Esophagus squamous epithelium (tissue), 5 donors: ENCODE results near the gene CDCA7L. TPM values are rescaled to one million over a fixed set of nuclear protein-coding genes. Genes with fewer than 3 reads are reported as not detected.
A peak's percentile ranks its signal among the peaks of the same experiment; 100 is the strongest.

Experiments used
- DNase-seq: peaks from one replicate; lab custom pipeline; 2025; lab: John Stamatoyannopoulos, UW
- H3K27ac ChIP-seq, 4 donors: fragments of 200-600 bp; sonication (generic); one replicate each; pipeline ENCODE4 v1.5.1; 2016 to 2019; ENCODE audit warnings: mild to moderate bottlenecking in 1 of 4
- H3K27me3 ChIP-seq, 4 donors: fragments of 200-600 bp; sonication (generic); 1 replicate in 3 of 4; 2 replicates in 1 of 4; pipeline versions ENCODE4 v1.5.1 to v1.6.0; 2017 to 2021; ENCODE audit warnings: antibody characterized with exemption in 1 of 4
- H3K36me3 ChIP-seq, 3 donors: fragments of 200-600 bp; sonication (generic); one replicate each; pipeline ENCODE4 v1.5.1; 2016 to 2019
- H3K4me1 ChIP-seq, 3 donors: fragments of 200-600 bp; sonication (generic); one replicate each; pipeline ENCODE4 v1.5.1; 2017 to 2019
- H3K4me3 ChIP-seq, 4 donors: fragments of 200-600 bp; sonication (generic); 1 replicate in 3 of 4; 2 replicates in 1 of 4; pipeline ENCODE4 v1.5.1; 2016 to 2019; ENCODE audit warnings: mild to moderate bottlenecking in 2 of 4, moderate library complexity in 1 of 4
- H3K9me3 ChIP-seq, 3 donors: fragments of 200-600 bp; sonication (generic); one replicate each; pipeline ENCODE4 v1.5.1; 2016 to 2019
- CTCF ChIP-seq, 6 experiments: fragments of 450-650 bp in 4 of 6; fragments of 200-600 bp in 2 of 6; sonication (generic) in 2 of 6; IDR thresholded peaks; one replicate each; pipeline ENCODE4 v1.5.1; 2016 to 2019; ENCODE audit warnings: antibody characterized with exemption in 6 of 6, mild to moderate bottlenecking in 4 of 6, moderate library complexity in 4 of 6
- POLR2A ChIP-seq, 4 donors: fragments of 450-650 bp; IDR thresholded peaks; one replicate each; pipeline ENCODE4 v1.6.1; 2017; ENCODE audit warnings: antibody characterized with exemption in 4 of 4, mild to moderate bottlenecking in 4 of 4, moderate library complexity in 3 of 4
- WGBS, 2 donors: methylation state at CpG; one replicate each; pipeline ENCODE4 v1.1.5; 2018; 5-methylcytosine and 5-hydroxymethylcytosine counted together
- intact Hi-C: fragments of 100-400 bp; cut with DNase I; formaldehyde crosslinking; loops from one replicate; pipeline ENCODE4 v1.15.0; 2022
- total RNA-seq, 4 donors: library from RNA; depleted of rRNA; stranded (reverse); fragments of >200 nt; gene quantifications; one replicate each; pipeline ENCODE4 v1.1.0, GENCODE V29; 2016
- donor health status: DM: yes; HTN: yes; CAD: no.

The CDCA7L gene
- total RNA-seq, result 10 to 100 TPM in 2 of 4 donors, 1 to 10 TPM in 2; 5.0 to 21.6 (median 12.8) TPM

- H3K4me3 ChIP-seq, result peak within 1 kb of the TSS; percentile 56 to 81 (median 61)
- intact Hi-C loops, result no loop called here
- TF ChIP-seq POLR2A (IDR thresholded peaks at IDR 0.05) (peak in 1 of 4 donors; percentile 64), CTCF (IDR thresholded peaks at IDR 0.05) (no peak)
- H3K27me3 ChIP-seq, result peaks cover 0 to 10% (median 0%) of the 10 kb centered on the region in 4 donors
- H3K9me3 ChIP-seq, result no peaks in the 10 kb centered on the region
- H3K4me1 ChIP-seq, result peaks cover 2 to 58% (median 5%) of the 10 kb centered on the region in 3 donors
- no peaks in the 10 kb centered on the region for H3K36me3 ChIP-seq
- WGBS, 2 donors, result 0 to 1% methylated on average over 2 to 27 of the region's 83 CpGs
- H3K27ac ChIP-seq, result peak within 1 kb of the TSS; percentile 72 to 85 (median 81)
- DNase-seq, result no peak
Observed at GRCh38 chr7:21945454-21946221, at the start of gene CDCA7L. CDCA7L (minus strand) TSS chr7:21945899; CDS start chr7:21945804, 95 bp downstream.

- H3K9me3 ChIP-seq, result no peaks in the 10 kb centered on the region
- 98 to 99% methylated on average over 5 of the region's 5 CpGs for WGBS, 2 donors
Observed at GRCh38 chr7:21986096-21986495, 40.4 kb upstream of the CDCA7L start.

GRCh38 chr7:21984042-21984441, 38.3 kb upstream of the CDCA7L start:
- 63 to 64% methylated on average over 2 of the region's 2 CpGs for WGBS, 2 donors
- TF ChIP-seq CTCF (IDR thresholded peaks at IDR 0.05) (no peak), POLR2A (IDR thresholded peaks at IDR 0.05) (no peak)
- Histone ChIP-seq H3K36me3 (no peaks in the 10 kb centered on the region), H3K9me3 (no peaks in the 10 kb centered on the region), H3K4me3 (no peak overlapping the region), H3K27ac (no peak overlapping the region), H3K4me1 (no peaks in the 10 kb centered on the region), H3K27me3 (no peaks in the 10 kb centered on the region)
- DNase-seq, result no peak
- intact Hi-C loops, result no loop called here

More at GRCh38 chr7:21986096-21986495, 40.4 kb upstream of the CDCA7L start:
- TF ChIP-seq POLR2A (IDR thresholded peaks at IDR 0.05), result no peak
- no peaks in the 10 kb centered on the region for H3K4me1 ChIP-seq
- H3K27me3 ChIP-seq, result peaks cover 0 to 6% (median 0%) of the 10 kb centered on the region in 4 donors
- DNase-seq, result no peak
- no peak overlapping the region for H3K4me3 ChIP-seq
- intact Hi-C loops, result no loop called here
- no peaks in the 10 kb centered on the region for H3K36me3 ChIP-seq
- H3K27ac ChIP-seq, result no peak overlapping the region

- 79 to 93% methylated on average over 2 of the region's 2 CpGs for WGBS, 2 donors
- no peak overlapping the region for H3K27ac ChIP-seq
- no peak overlapping the region for H3K4me3 ChIP-seq
- no peaks in the 10 kb centered on the region for H3K27me3 ChIP-seq
- no peaks in the 10 kb centered on the region for H3K36me3 ChIP-seq
- no peak for DNase-seq
- H3K9me3 ChIP-seq, result no peaks in the 10 kb centered on the region
- no peaks in the 10 kb centered on the region for H3K4me1 ChIP-seq
- intact Hi-C loops, result no loop called here
- no peak for TF ChIP-seq CTCF (IDR thresholded peaks at IDR 0.05)
- no peak for TF ChIP-seq POLR2A (IDR thresholded peaks at IDR 0.05)
Observed at GRCh38 chr7:21983056-21983455, 37.4 kb upstream of the CDCA7L start.

- 58 to 87% methylated on average over 2 of the region's 2 CpGs for WGBS, 2 donors
- Histone ChIP-seq H3K4me1 (no peaks in the 10 kb centered on the region), H3K27me3 (no peaks in the 10 kb centered on the region), H3K4me3 (no peak overlapping the region), H3K36me3 (no peaks in the 10 kb centered on the region), H3K9me3 (no peaks in the 10 kb centered on the region), H3K27ac (no peak overlapping the region)
- DNase-seq, result no peak
- TF ChIP-seq POLR2A (IDR thresholded peaks at IDR 0.05) (no peak), CTCF (IDR thresholded peaks at IDR 0.05) (no peak)
- intact Hi-C loops, result no loop called here
Observed at GRCh38 chr7:21981524-21981923, 35.8 kb upstream of the CDCA7L start.
